Stimulated activated CD8-positive, alpha-beta memory T cell treated with anti-CD3 and anti-CD28 coated beads, Interleukin-12 subunit alpha, Interleukin-12 subunit beta, amount 100 ng/mL, for 1 hour (primary cell): ENCODE measurements around the gene CCDC158.
"Not testable (repeated sequence)": the region's sequence is repeated elsewhere in the genome, so short reads cannot be mapped to it uniquely, and the experiment has no call there.

Experiments used
- DNase-seq: peaks from one replicate; pipeline ENCODE4 v3.0.0-alpha.2; 2020; ENCODE audit warnings: low read depth

Gene CCDC158

DNA sequence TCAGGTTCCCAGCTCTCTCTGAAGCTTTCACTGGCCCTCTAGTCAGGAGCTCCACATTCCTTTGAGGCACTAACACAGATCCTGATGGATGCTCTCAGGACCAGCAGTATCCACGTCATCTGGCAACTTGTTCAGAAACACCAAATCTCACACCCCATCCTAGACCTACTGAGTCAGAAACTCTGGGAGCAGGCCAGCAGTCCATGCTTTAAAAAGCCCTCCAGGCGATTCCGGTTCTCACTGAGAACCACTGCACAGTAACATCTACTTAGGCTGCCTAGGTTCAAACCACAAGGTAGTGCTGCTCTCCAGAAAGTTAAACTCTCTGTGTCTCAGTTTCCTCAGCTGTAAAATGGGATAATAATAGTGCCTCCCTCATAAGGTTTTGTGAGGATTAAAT is 55.3 kb downstream of the CCDC158 start:
- DNase-seq = no peak

GRCh38 chr4:76364763-76365162 is 56.2 kb downstream of the CCDC158 start:
- no peak for DNase-seq

- no peak for DNase-seq
Measured at GRCh38 chr4:76363556-76364290, 57.2 kb downstream of the CCDC158 start.

DNA sequence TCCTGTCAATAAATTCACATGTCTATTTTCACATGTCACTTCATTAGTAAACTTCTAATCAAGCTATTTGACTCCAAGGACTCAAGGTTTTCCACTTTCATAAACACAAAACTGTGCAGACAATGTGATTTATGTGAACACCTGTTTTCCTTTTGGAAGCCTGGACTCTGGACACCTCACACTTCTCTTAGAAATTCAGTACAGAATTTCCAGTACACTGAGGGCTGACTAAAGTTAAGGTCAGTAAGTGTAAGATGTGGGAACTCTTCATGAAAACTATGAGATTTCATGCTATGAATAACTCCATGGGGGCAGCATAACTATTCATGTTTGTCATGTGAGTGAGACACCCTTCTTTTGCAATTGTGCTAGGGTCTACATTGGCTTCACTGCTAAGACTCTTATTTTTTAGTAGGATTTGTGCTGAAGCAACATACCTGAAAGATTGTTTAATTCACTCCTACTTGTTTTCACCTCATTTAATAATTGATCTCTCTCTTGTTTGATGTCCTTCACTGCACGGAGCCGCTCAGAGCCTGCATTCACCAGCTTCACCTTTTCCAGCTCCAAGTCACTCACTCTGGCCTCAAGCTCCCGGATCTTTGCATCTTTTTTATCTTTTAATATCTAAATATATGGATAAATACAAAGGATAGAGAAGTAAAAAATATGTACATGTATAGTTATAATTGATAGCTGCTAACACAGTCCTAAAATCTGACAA is 59.1 kb downstream of the CCDC158 start:
- no peak for DNase-seq

DNA sequence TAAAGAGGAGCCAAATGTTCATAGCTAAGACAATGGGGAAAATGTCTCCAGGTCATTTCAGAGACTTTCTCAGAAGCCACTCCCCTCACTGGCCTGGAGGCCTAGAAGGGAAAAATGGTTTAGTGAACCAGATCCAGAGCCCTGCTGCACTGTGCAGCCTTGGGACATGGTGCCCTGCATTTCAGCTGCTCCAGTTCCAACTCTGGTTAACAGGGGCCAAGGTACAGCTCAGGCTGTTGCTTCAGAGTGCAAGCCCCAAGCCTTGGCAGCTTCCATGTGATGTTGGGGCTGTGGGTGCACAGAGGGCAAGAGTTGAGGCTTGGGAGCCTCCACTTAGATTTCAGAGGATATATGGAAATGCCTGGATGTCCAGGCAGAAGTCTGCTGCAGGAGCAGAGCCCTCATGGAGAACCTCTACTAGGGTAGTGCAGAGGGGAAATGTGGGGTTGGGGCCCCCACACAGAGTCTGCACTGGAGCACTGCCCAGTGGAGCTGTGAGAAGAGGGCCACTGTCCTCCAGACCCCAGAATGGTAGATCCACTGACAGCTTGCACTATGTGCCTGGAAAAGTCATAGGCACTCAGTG is 61.0 kb downstream of the CCDC158 start:
- not testable (repeated sequence) for DNase-seq

DNA sequence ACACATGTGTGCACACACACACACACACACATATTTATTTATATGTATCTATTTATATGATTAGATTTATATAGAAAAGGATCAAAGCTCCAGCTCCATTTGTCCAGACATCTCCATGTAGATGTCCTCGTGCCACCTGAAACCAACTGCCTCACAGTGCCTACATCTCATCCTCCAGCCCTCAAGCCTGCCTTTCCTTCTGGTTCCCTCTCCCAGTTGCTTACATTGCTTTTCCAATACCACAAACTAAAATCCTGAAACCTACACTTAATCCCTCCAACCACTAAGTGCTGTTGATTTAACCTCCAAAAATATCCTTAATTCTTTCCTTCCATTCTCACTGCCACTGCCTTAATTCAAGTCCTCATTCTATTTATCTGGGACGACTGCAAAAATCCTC is 63.0 kb downstream of the CCDC158 start:
- DNase-seq = no peak

DNA sequence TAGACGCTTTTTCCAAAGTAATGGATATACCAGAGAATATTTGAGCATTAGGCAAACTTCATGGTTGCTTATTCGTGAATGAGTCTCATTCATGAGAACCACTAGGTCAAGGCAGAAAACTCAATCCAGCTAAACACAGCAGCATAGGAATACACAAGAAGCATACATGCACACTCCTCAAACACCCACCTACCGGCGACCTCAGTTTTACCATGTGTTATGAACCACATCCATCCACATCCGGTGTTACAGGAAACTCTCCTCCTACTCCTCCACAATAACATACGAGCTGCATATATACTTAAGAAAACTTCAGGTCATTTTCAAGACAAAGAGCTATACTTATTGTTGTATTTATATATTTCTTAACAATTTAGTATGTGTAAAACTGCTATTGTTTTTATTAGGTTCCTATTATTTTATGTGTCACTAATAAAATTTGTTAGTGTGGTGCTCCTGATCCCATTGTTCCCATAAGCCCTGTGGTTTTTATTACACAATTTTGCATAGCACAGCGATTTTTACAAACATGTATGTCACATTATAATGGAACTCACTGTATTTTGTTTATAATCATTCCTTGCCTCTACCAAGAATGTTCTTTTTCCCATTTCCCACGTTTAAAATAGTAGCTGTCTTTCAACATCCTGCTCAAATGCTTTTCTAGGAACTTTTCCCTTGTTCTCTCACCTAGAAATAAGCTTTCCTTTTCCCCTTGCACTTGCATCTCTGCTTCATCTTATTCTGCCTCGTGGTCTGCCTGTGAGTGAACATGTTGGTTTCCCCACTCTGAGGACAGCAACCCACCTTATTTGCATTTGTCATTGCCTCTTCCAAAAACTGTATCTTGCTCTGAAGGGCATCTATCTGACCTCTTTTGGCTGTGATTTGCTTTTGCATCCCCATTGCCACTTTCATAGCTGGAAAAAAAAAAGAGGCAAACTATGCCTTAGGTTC is 66.1 kb downstream of the CCDC158 start:
- DNase-seq = no peak

- DNase-seq = no peak
Measured at GRCh38 chr4:76342803-76343202, 78.1 kb downstream of the CCDC158 start.

GRCh38 chr4:76342191-76342590 is 78.8 kb downstream of the CCDC158 start:
- DNase-seq = no peak

DNA sequence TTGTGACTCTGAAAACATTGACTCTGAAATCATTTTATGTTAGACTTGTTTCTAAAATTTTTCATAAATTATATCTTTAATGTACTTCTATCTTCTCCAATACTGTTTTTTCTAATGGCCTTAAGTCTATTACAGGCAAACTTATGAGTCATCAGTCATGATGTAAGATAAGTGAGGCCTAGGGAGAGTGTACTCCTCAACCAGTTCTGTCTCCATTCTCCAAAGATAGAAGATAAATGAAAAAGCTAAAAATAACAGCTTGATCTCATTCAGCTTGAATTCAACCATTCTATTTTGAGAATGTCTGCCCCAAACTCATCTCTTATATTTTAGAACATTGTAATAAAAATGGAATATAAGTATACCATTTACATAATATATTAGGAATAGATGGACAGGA is 79.9 kb downstream of the CCDC158 start:
- no peak for DNase-seq

DNA sequence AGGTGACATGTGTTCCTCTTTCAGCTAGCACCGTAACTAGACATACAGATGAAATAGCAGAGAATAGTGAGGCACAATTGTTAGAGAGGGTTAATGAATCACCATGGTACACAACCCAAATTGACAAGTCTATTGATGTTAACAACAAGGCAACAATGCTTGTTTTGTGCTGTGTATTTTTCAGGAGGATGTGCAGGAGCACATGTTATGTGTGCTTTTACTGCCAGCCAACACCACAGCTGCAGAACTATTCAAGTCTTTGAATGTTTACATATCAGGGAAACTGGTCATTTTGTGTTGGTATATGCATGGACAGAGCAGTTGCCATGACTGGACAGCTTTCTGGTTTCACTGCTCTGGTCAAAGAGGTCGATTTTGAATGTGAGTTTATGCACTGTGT is 81.6 kb downstream of the CCDC158 start:
- no peak for DNase-seq

GRCh38 chr4:76334885-76335284 is 86.1 kb downstream of the CCDC158 start:
- no peak for DNase-seq

DNA sequence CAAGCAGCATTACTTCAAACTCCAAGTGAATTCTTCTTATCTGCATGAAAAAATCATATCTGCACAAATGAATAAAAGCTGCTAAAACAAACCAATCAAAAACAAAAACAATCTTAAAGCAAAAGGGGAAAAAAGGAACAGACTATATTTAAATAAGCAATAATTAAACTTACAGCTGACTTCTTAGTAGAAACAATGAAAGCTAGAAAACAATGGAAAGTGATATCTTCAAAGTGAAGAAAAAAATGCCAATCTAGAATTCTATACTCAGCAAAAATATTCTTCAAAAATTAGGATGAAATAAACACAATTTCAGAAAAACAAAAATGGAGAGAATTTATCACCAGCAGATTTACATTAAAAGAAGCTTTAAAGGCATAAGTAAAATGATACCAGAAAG is 94.4 kb downstream of the CCDC158 start:
- no peak for DNase-seq

DNA sequence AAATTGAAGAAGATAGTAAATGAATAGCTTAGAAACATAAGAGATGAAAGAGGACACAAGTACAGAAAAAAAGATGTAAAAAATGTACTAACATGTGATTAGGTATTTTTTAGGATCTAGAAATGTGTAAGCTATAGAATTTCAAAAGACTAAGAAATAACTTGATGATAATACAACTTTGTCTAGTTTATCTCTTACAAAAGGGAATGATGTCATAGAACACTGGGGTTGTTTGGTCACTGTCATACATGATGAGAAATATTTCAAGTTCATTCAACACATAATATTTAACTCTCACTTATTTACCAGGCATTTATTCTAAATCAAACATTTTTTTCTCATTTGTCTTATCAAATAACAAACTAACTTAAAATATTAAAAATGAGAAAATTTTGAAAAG is 95.9 kb downstream of the CCDC158 start:
- no peak for DNase-seq

DNA sequence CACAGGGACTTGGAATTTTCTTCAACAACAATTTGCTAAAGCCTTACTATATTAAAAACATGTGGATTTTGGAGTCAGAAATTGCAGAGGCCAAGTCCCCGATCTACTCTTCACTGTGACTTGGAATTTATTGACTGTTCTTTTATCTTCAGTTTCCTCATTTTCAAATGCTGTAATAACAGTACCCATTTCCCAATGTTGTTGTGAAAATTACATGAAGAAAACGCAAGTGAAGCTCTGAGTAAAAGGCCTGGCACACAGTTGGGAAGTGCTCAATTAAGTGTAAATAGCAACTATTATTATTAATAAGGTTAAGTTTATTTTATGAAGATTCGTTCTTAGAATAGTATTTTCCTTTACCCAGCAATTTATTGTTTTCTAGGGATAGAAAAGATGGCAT is 98.7 kb downstream of the CCDC158 start:
- DNase-seq = no peak

GRCh38 chr4:76316131-76316530 is 104.8 kb downstream of the CCDC158 start:
- DNase-seq = no peak

- no peak for DNase-seq
Measured at GRCh38 chr4:76315267-76315918, 105.5 kb downstream of the CCDC158 start.

GRCh38 chr4:76313547-76313946 is 107.4 kb downstream of the CCDC158 start:
- DNase-seq = no peak

DNA sequence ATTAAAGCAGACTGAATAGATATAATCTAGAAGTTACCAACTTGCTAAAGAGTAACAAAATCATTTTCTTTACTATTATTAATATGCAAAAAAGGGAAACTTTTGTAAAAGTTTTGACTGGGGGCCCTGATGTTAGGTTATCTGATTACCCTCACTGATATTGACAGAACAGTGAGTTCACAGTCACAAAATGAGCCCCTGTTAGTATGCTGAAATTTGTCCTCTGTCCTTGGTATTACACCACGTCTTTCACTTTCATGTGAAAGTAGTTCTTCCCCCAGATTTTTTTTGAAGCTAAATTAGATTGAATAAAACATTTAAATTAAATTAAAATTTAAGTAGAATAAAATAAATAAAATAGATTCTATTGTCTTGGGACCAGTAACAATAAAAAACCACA is 108.5 kb downstream of the CCDC158 start:
- DNase-seq = no peak

DNA sequence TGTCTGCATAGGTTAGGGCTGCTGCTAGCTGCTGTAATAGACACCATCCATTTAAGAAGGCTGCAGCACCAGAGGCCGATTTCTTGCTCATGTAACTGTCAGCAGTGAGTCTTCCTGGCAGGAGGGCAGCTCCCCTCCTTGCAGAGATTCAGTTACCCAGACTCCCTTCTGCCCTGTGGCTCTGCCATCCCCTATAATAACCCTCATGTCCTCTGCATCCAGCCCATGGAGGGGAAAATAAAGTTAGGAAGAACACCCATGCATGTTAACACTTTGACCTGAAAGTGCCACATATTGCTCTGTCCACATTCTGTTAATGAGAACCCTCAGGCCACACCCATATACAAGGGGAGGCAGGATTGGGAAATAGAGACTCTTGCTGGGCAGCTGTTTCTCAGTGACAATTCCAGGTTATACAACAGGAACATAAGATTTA is 109.0 kb downstream of the CCDC158 start:
- DNase-seq = no peak

DNA sequence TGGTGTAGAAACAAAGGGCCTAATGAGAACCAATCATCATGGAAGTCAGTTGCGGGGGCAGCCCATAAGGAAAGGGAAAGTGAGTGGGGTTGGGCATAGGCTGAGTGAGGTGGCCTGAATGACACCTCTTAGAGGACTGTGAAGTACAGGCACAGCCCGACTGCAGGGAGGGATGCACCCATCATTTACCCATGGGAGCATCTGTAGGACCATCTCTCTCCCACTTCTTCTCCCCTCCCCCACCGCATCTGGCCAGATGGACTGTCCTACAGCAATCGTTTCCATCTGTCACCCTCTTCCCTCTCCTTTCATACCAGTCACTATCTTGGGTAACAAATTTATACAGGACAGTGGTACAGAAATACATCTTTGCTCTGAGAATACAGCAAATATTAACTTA is 110.3 kb downstream of the CCDC158 start:
- no peak for DNase-seq
